Activated naive CD8-positive, alpha-beta T cell treated with anti-CD3 and anti-CD28 coated beads for 36 hours (primary cell): ENCODE data around the gene AUH. TPM values are rescaled to one million over a fixed set of nuclear protein-coding genes. Genes with fewer than 3 reads are reported as not detected.

ENCODE experiments used
- DNase-seq: peaks from one replicate; pipeline ENCODE4 v3.0.0; 2021
- H3K27ac Mint-ChIP-seq: one replicate; pipeline ENCODE4 v1.8.0; 2022; ENCODE audit warnings: mild to moderate bottlenecking, moderate library complexity, mixed read lengths
- H3K27me3 Mint-ChIP-seq: one replicate; pipeline ENCODE4 v1.8.0; 2022; ENCODE audit warnings: mild to moderate bottlenecking, mixed read lengths
- H3K36me3 Mint-ChIP-seq: one replicate; pipeline ENCODE4 v1.8.0; 2021; ENCODE audit warnings: mild to moderate bottlenecking, mixed read lengths
- H3K4me1 Mint-ChIP-seq: one replicate; pipeline ENCODE4 v1.8.0; 2021; ENCODE audit warnings: mixed read lengths
- H3K4me3 Mint-ChIP-seq: one replicate; pipeline ENCODE4 v1.8.0; 2022; ENCODE audit warnings: mild to moderate bottlenecking, moderate library complexity, mixed read lengths
- H3K9me3 Mint-ChIP-seq: one replicate; pipeline ENCODE4 v1.8.0; 2022; ENCODE audit warnings: mixed read lengths
- total RNA-seq, 2 experiments: library from RNA; stranded (reverse); gene quantifications; one replicate each; pipeline ENCODE4 v1.2.3, GENCODE V29; 2021

AUH gene
- total RNA-seq, 2 experiments from 2014 or later, result 12.4 to 13.2 TPM

GRCh38 chr9:91197232-91198181 lies 164.2 kb downstream of the AUH start:
- peaks cover 24% of the 10 kb centered on the region for H3K9me3 Mint-ChIP-seq
- H3K27ac Mint-ChIP-seq, result no peak overlapping the region
- H3K4me1 Mint-ChIP-seq, result peaks cover 42% of the 10 kb centered on the region
- H3K36me3 Mint-ChIP-seq, result peaks cover 25% of the 10 kb centered on the region
- DNase-seq, result no peak
- H3K4me3 Mint-ChIP-seq, result no peak overlapping the region
- H3K27me3 Mint-ChIP-seq, result no peaks in the 10 kb centered on the region

GRCh38 chr9:91196103-91196950 lies 165.4 kb downstream of the AUH start:
- Mint-ChIP-seq H3K27me3 (no peaks in the 10 kb centered on the region), H3K4me1 (peaks cover 54% of the 10 kb centered on the region), H3K36me3 (peaks cover 17% of the 10 kb centered on the region), H3K4me3 (no peak overlapping the region), H3K27ac (no peak overlapping the region), H3K9me3 (peaks cover 17% of the 10 kb centered on the region)
- DNase-seq, result no peak

- DNase-seq, result no peak
- H3K27ac Mint-ChIP-seq, result peak overlapping the region; percentile 31
- H3K4me3 Mint-ChIP-seq, result no peak overlapping the region
These were observed 166.2 kb downstream of the AUH start for GRCh38 chr9:91195372-91196012.

DNA sequence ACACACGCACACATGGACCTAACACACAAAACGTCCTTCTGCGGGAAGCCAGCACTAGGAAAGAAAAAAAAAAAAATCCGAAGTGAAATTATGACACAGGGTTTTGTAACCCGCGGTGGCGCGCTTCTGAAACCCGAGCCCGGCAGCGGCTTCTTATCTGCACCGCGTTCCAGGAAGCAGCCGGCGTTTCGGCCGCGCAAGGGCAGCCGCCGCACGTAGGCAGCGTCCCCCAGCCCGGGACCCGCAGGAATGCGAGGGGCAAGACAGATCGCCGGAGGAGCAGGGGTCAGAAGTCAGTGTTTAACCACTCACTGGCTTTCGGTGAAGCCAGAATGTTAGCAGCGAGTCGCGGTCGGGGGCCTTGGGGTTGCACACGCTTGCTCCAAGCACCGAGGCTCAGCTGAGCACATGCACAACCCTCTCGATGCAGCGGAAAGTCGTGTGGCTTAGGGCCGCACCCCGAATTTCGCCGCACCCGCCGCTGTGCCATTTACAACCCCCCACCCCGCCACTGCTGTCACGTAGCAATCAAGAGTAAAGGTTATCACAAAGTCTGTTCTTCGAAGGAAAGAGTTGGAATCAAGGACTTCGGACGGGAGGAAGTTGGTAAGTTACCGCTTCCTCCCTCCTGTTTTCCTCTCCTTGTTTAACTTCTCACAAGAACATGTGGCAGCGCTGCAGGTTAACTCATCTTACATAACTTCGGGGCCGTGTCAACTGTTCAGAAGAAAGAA lies 167.9 kb downstream of the AUH start:
- Mint-ChIP-seq H3K27ac (peak overlapping the region; percentile 98), H3K27me3 (no peaks in the 10 kb centered on the region), H3K9me3 (peaks cover 11% of the 10 kb centered on the region), H3K4me1 (peaks cover 43% of the 10 kb centered on the region), H3K4me3 (peak overlapping the region; percentile 73), H3K36me3 (peaks cover 9% of the 10 kb centered on the region)
- peak; percentile 88 for DNase-seq

More at GRCh38 chr9:91195372-91196012, 166.2 kb downstream of the AUH start:
- Mint-ChIP-seq H3K4me1 (peaks cover 54% of the 10 kb centered on the region), H3K9me3 (peaks cover 10% of the 10 kb centered on the region), H3K27me3 (no peaks in the 10 kb centered on the region), H3K36me3 (peaks cover 9% of the 10 kb centered on the region)

DNA sequence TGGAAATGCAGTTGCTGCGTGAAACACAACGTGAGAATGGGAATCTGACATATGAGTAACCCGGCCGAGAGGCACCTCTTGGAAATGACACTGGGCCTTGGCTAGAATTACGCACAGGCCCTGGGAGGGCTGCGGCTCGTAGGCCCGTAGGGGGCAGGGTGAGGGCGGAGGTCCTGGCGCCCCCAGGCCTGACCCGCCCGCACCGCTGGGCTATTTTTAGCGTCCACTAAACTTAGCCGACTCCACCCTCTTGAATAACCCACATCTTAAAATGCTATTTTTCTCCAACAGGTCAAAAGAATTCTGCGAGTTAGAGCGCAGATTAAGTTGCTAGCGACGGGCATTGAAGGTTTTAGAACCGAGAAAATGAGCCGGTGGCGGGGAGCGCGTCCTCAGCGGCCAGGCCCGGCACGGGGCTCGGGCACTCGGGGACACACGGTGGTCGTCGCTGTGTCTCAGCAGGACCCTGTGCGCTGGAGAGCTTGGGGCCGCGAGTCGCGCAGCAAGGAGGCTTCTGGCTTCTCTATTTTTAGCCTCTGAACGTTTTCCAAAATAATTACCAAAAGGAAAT lies 168.5 kb downstream of the AUH start:
- peak overlapping the region; percentile 73 for H3K4me3 Mint-ChIP-seq
- H3K4me1 Mint-ChIP-seq, result peaks cover 41% of the 10 kb centered on the region

DNA sequence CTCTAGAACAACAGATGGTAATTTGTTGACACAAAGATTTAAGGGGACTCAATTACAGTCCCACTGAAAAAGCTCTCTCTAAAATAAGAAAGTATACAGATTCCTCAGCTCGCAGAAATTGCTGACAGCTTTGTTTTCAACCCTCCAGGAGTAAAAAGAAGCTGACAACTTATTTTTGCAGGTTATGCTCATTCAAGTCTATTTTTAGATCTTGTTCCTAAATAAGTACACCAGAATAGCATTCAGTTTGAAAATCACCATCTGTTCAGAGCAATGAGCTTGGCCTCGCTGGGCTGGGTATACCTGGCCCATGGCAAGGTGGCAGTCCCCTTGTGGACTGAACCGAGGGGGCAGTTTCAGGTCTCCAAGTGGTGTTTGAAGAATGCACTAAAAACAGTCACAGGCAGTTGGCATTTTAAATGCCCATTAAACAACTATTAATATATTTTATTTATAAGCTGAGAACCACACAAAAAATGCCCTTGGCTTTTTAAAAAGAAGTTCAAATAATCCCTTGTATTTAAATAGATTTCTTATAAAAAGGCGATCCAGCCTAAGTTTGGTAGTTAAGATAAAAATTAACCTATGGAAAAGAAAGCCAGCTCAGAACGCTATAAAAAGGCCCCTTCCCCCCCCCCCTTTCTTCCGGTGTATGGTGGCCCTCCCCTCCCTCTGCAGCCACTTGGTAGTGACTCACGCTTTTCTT lies 169.2 kb downstream of the AUH start:
- Mint-ChIP-seq H3K9me3 (peaks cover 18% of the 10 kb centered on the region), H3K27me3 (peaks cover 5% of the 10 kb centered on the region), H3K4me1 (peaks cover 41% of the 10 kb centered on the region), H3K36me3 (peaks cover 14% of the 10 kb centered on the region), H3K27ac (peak overlapping the region; percentile 98), H3K4me3 (peak overlapping the region; percentile 73)
- DNase-seq, result no peak

More for the DNA sequence above, 168.5 kb downstream of the AUH start:
- Mint-ChIP-seq H3K27me3 (peaks cover 5% of the 10 kb centered on the region), H3K27ac (peak overlapping the region; percentile 98), H3K36me3 (peaks cover 12% of the 10 kb centered on the region), H3K9me3 (peaks cover 16% of the 10 kb centered on the region)
- peak; percentile 82 for DNase-seq

DNA sequence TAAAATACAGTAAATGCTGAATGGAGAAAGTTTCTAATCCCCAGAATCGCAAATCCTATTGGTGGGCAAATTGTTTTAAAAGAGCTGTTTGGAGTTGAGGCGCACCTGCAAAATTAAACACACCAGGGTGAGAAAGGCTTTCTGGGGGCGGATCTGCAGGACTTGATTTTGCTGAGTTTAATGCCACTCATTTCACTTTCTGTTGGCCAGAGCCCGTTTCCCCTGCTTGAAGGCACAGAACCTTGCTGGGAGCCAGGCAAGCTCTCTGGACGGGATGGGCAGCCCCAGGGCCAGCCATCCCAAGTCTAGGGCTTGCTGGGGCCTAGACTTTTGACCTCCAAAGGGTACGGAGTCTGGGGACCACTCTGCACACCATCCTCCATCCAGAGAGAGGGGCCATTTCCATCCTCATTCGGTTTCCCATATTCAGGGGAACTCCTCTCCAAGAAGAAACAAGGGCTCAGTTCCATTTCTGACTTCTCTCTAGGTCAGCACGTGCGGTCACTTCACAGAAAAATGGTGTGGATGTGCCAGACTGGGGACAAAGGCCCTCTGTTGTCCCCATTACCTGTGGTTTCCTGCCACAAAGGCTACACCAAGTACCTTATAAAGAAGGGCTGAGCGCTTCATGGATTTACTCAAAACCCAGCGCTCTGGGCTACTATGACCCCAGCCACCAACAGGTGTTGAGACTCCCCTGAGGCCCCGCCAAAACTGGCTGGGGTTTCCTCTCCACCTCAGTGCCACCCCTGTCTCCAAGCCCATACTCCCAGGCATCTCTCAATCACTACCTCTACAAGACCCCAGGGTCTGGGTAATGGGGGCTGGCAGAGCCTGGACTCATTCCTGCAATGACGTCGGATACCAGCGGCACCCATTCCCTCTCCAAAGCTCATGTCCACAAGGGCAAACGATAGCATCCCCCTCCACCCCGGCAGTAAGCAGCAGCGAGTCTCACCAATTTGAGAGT lies 170.0 kb downstream of the AUH start:
- Mint-ChIP-seq H3K36me3 (peaks cover 14% of the 10 kb centered on the region), H3K27me3 (peaks cover 5% of the 10 kb centered on the region), H3K9me3 (peaks cover 18% of the 10 kb centered on the region), H3K27ac (peak overlapping the region; percentile 84), H3K4me1 (peaks cover 48% of the 10 kb centered on the region), H3K4me3 (peak overlapping the region; percentile 30)
- DNase-seq, result no peak

DNA sequence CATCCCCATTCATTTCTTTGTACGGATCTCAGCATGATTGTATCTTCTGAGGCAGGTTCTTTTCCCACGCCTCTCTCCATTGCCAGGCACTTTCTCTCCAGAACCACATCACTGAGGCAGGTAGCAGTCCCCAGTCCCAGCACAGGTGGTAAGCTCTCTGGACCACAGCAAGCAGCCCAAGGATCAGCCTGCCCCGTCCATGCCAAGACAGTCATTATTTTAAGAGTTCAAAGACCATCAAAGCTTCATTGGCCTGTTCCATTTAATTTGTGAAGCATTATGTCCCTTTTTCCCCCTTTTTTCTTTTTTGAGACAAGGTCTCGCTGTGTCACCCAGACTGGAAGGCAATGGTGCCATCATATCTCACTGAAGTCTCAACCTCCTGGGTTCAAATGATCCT lies 171.7 kb downstream of the AUH start:
- Mint-ChIP-seq H3K27me3 (peaks cover 5% of the 10 kb centered on the region), H3K9me3 (peaks cover 18% of the 10 kb centered on the region), H3K4me3 (no peak overlapping the region), H3K4me1 (peaks cover 44% of the 10 kb centered on the region), H3K36me3 (peaks cover 14% of the 10 kb centered on the region), H3K27ac (no peak overlapping the region)
- no peak for DNase-seq

- Mint-ChIP-seq H3K4me3 (no peak overlapping the region), H3K27ac (no peak overlapping the region)
These were observed 172.8 kb downstream of the AUH start for GRCh38 chr9:91188719-91189590.

GRCh38 chr9:91187965-91188344 lies 173.8 kb downstream of the AUH start:
- Mint-ChIP-seq H3K27ac (no peak overlapping the region), H3K9me3 (peaks cover 16% of the 10 kb centered on the region), H3K27me3 (peaks cover 5% of the 10 kb centered on the region), H3K4me1 (peaks cover 28% of the 10 kb centered on the region), H3K4me3 (no peak overlapping the region), H3K36me3 (peaks cover 14% of the 10 kb centered on the region)
- no peak for DNase-seq

More at GRCh38 chr9:91188719-91189590, 172.8 kb downstream of the AUH start:
- no peak for DNase-seq
- Mint-ChIP-seq H3K4me1 (peaks cover 34% of the 10 kb centered on the region), H3K27me3 (peaks cover 5% of the 10 kb centered on the region), H3K9me3 (peaks cover 16% of the 10 kb centered on the region), H3K36me3 (peaks cover 14% of the 10 kb centered on the region)

- no peak for DNase-seq
- peaks cover 5% of the 10 kb centered on the region for H3K27me3 Mint-ChIP-seq
- peaks cover 29% of the 10 kb centered on the region for H3K4me1 Mint-ChIP-seq
- no peak overlapping the region for H3K27ac Mint-ChIP-seq
- no peak overlapping the region for H3K4me3 Mint-ChIP-seq
- peaks cover 14% of the 10 kb centered on the region for H3K36me3 Mint-ChIP-seq
- peaks cover 16% of the 10 kb centered on the region for H3K9me3 Mint-ChIP-seq
These were observed 174.3 kb downstream of the AUH start for GRCh38 chr9:91187311-91187964.
